GM12878 (cell line): ENCODE measurements around the gene C1QB. TPM values are rescaled to one million over a fixed set of nuclear protein-coding genes. Genes with fewer than 3 reads are reported as not detected.

Experiments
- ATAC-seq: fragments of 200-7000 bp; cut with Tn5 transposase; 3 replicates; pipeline ENCODE4 v1.9.1; 2020; ENCODE audit warnings: mild to moderate bottlenecking, moderate library complexity
- BruUV-seq: library from RNA; stranded (reverse); fragments of 400-500 nt; replicated peaks from 2 replicates; lab custom pipeline; 2021; lab: Mats Ljungman, UMichigan
- CTCF ChIA-PET: fragments of 300-600 bp; sonication (Branson Sonifier 250); formaldehyde crosslinking; extraction: SDS; loops from one replicate; lab custom pipeline; 2021; ENCODE audit warnings: inconsistent platforms; lab: Yijun Ruan, JAX
- POLR2A ChIA-PET: fragments of 350-600 bp; formaldehyde crosslinking; extraction: SDS; loops from one replicate; lab custom pipeline; 2021; ENCODE audit warnings: inconsistent platforms; lab: Charles Lee
- RAD21 ChIA-PET: fragments of 300-600 bp; sonication (Branson Sonifier 250); formaldehyde crosslinking; loops from one replicate; lab custom pipeline; 2023; ENCODE audit warnings: antibody characterized with exemption; ENCODE audit not compliant: unreplicated experiment; lab: Charles Lee
- SMC1A ChIA-PET: fragments of 300-600 bp; sonication (Branson Sonifier 250); formaldehyde crosslinking; loops from one replicate; lab custom pipeline; 2023; ENCODE audit not compliant: unreplicated experiment, uncharacterized antibody; lab: Charles Lee
- DNase-seq: peaks from one replicate; pipeline ENCODE4 v3.0.0-alpha.2; 2011; ENCODE audit warnings: low read depth, low spot score
- FAIRE-seq: peaks from 3 replicates; lab custom pipeline; 2011; peaks lifted over from hg19 to GRCh38; lab: Jason Lieb, UNC
- H2AFZ ChIP-seq: 2 replicates; pipeline ENCODE4 v1.6.0; 2011; ENCODE audit warnings: low read depth, low read length, control low read depth; ENCODE audit not compliant: control insufficient read depth
- H3K27ac ChIP-seq: 2 replicates; pipeline ENCODE4 v1.5.1; 2011; ENCODE audit warnings: control low read depth; ENCODE audit not compliant: control insufficient read depth, insufficient read depth
- H3K27me3 ChIP-seq, 2 experiments: replicated peaks in 1 of 2; 2 replicates each; pipeline versions ENCODE4 v1.6.0 to v1.6.1; 2011; ENCODE audit warnings: low read length in 1 of 2; ENCODE audit not compliant: control insufficient read depth in 2 of 2, insufficient read depth in 2 of 2
- H3K36me3 ChIP-seq, 2 experiments: 2 replicates each; pipeline ENCODE4 v1.5.1; 2011; ENCODE audit warnings: low read length in 1 of 2; ENCODE audit not compliant: control insufficient read depth in 2 of 2, insufficient read depth in 2 of 2
- H3K4me1 ChIP-seq: 2 replicates; pipeline ENCODE4 v1.6.1; 2011; ENCODE audit warnings: mild to moderate bottlenecking, low read length, moderate library complexity, mixed read lengths; ENCODE audit not compliant: control insufficient read depth, insufficient read depth
- H3K4me2 ChIP-seq: 2 replicates; pipeline ENCODE4 v1.6.0; 2011; ENCODE audit warnings: control low read depth; ENCODE audit not compliant: control insufficient read depth, insufficient read depth
- H3K4me3 ChIP-seq: fragments of 200-600 bp; sonication (generic); 2 replicates; pipeline ENCODE4 v1.5.1; 2016
- H3K79me2 ChIP-seq: 2 replicates; pipeline ENCODE4 v1.6.0; 2011; ENCODE audit warnings: low read length; ENCODE audit not compliant: control insufficient read depth, insufficient read depth
- H3K9ac ChIP-seq: 2 replicates; pipeline ENCODE4 v1.8.0; 2011; ENCODE audit warnings: low read length, control low read depth, mixed read lengths; ENCODE audit not compliant: control insufficient read depth, insufficient read depth
- H3K9me3 ChIP-seq: replicated peaks from 3 replicates; pipeline ENCODE4 v1.5.1; 2011; ENCODE audit warnings: mild to moderate bottlenecking, low read length; ENCODE audit not compliant: control insufficient read depth, insufficient read depth
- H4K20me1 ChIP-seq: 2 replicates; pipeline ENCODE4 v1.6.0; 2011; ENCODE audit not compliant: control insufficient read depth, insufficient read depth
- PBX3 ChIP-seq: IDR thresholded peaks from 2 replicates; pipeline ENCODE4 v1.6.1; 2011; ENCODE audit warnings: mild to moderate bottlenecking, low read depth, low read length, moderate library complexity; ENCODE audit not compliant: insufficient replicate concordance
- TCF12 ChIP-seq: IDR thresholded peaks from 2 replicates; pipeline ENCODE4 v1.6.1; 2011; ENCODE audit warnings: low read depth, mild to moderate bottlenecking, low read length
- WGBS: methylation state at CpG from one replicate; pipeline ENCODE4 v1.1.6; 2016; ENCODE audit warnings: low lambda C conversion rate; ENCODE audit not compliant: insufficient replicate concordance, insufficient coverage; ENCODE audit errors: missing lambda C conversion rate; 5-methylcytosine and 5-hydroxymethylcytosine counted together
- in situ Hi-C: fragments of 300-500 bp; cut with MboI; formaldehyde crosslinking; loops from 9 replicates; pipeline ENCODE4 v1.14.3; 2018; ENCODE audit warnings: mixed read lengths
- intact Hi-C: fragments of 100-400 bp; cut with micrococcal nuclease; formaldehyde crosslinking; loops from one replicate; pipeline ENCODE4 v1.14.2; 2022; ENCODE audit not compliant: unreplicated experiment
- polyA plus RNA-seq, 11 experiments: library from polyadenylated mRNA; depleted of rRNA in 4 of 11; unstranded in 6 of 11; stranded (reverse) in 5 of 11; fragments of >200 nt; fragmentation: Nextera tagmentation in 4 of 11; fragmentation: Illumina TruSeq in 1 of 11; extraction: Ambion mirVana in 4 of 11; extraction: Trizol in 1 of 11; gene quantifications; 1 replicate in 1 of 11; 2 replicates in 10 of 11; pipeline versions ENCODE4 v1.2.1 to v1.2.3, GENCODE V29; 2011 to 2016; ENCODE audit warnings: inconsistent platforms in 2 of 11, missing spikeins in 2 of 11, low read depth in 1 of 11
- total RNA-seq, 4 experiments: library from RNA; depleted of rRNA in 3 of 4; stranded (reverse); fragments of >200 nt in 3 of 4; fragmentation: Illumina TruSeq in 1 of 4; extraction: Trizol in 1 of 4; gene quantifications; 2 replicates each; pipeline versions ENCODE4 v1.2.1 to v1.2.3, GENCODE V29; 2013 to 2021
- TF ChIP-seq, protein P1 (sequence below): IDR thresholded peaks from 2 replicates; pipeline ENCODE4 v1.6.1; 2012; ENCODE audit warnings: mild to moderate bottlenecking, low read depth, low read length
- TF ChIP-seq, protein P2 (sequence below): fragments of 450-650 bp; IDR thresholded peaks from 2 replicates; pipeline ENCODE4 v1.6.1; 2016; ENCODE audit warnings: mild to moderate bottlenecking

The C1QB gene
- total and polyA plus RNA-seq, 10 of the 15 experiments (the other 5 are each of a cell fraction or from before 2014, with no cell fraction given): 0.62 TPM; not detected in 9

GRCh38 chr1:22662318-22662717, 9.3 kb downstream of the C1QB start:
- no peak overlapping the region for H2AFZ ChIP-seq
- H3K4me2 ChIP-seq: no peak overlapping the region
- TF ChIP-seq PBX3 (peak; percentile 59), TCF12 (no peak)
- TF ChIP-seq, protein P1, sequence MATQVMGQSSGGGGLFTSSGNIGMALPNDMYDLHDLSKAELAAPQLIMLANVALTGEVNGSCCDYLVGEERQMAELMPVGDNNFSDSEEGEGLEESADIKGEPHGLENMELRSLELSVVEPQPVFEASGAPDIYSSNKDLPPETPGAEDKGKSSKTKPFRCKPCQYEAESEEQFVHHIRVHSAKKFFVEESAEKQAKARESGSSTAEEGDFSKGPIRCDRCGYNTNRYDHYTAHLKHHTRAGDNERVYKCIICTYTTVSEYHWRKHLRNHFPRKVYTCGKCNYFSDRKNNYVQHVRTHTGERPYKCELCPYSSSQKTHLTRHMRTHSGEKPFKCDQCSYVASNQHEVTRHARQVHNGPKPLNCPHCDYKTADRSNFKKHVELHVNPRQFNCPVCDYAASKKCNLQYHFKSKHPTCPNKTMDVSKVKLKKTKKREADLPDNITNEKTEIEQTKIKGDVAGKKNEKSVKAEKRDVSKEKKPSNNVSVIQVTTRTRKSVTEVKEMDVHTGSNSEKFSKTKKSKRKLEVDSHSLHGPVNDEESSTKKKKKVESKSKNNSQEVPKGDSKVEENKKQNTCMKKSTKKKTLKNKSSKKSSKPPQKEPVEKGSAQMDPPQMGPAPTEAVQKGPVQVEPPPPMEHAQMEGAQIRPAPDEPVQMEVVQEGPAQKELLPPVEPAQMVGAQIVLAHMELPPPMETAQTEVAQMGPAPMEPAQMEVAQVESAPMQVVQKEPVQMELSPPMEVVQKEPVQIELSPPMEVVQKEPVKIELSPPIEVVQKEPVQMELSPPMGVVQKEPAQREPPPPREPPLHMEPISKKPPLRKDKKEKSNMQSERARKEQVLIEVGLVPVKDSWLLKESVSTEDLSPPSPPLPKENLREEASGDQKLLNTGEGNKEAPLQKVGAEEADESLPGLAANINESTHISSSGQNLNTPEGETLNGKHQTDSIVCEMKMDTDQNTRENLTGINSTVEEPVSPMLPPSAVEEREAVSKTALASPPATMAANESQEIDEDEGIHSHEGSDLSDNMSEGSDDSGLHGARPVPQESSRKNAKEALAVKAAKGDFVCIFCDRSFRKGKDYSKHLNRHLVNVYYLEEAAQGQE: no peak
- TF ChIP-seq, protein P2, sequence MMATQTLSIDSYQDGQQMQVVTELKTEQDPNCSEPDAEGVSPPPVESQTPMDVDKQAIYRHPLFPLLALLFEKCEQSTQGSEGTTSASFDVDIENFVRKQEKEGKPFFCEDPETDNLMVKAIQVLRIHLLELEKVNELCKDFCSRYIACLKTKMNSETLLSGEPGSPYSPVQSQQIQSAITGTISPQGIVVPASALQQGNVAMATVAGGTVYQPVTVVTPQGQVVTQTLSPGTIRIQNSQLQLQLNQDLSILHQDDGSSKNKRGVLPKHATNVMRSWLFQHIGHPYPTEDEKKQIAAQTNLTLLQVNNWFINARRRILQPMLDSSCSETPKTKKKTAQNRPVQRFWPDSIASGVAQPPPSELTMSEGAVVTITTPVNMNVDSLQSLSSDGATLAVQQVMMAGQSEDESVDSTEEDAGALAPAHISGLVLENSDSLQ: peak; percentile 68
- in situ Hi-C loops: no loop called here
- ATAC-seq: peak; percentile 49; the same call in 1 of the 3 replicates
- ChIA-PET SMC1A (interaction anchor here (0.7 to 1.2 kb wide), 2 partner anchors 12 to 386 kb away, joined by 3 to 5 read pairs; no protein-coding TSS in a partner anchor), RAD21 (no interaction called here), CTCF (interaction anchor here (2.0 kb wide), 1 partner anchor 12 kb away, joined by 5 read pairs; no protein-coding TSS in a partner anchor), POLR2A (no interaction called here)
- H3K27ac ChIP-seq: no peak overlapping the region
- FAIRE-seq: no peak
- H3K9me3 ChIP-seq: no peaks in the 10 kb centered on the region
- H3K27me3 ChIP-seq: no peaks in the 10 kb centered on the region; a peak in 3 of 4 replicates
- 40% methylated on average over 5 of the region's 5 CpGs for WGBS
- no peak overlapping the region for H3K4me3 ChIP-seq
- no peaks in the 10 kb centered on the region for H3K79me2 ChIP-seq
- no peaks in the 10 kb centered on the region for H4K20me1 ChIP-seq
- no peak overlapping the region for H3K9ac ChIP-seq
- no peak for DNase-seq
- no peaks in the 10 kb centered on the region for H3K4me1 ChIP-seq
- intact Hi-C loops: no loop called here
- H3K36me3 ChIP-seq: no peaks in the 10 kb centered on the region
- no TSS peak for BruUV-seq
